GM12878 (cell line): ENCODE results near the gene STK11. TPM values are rescaled to one million over a fixed set of nuclear protein-coding genes. Genes with fewer than 3 reads are reported as not detected.

Source experiments
- ATAC-seq: fragments of 200-7000 bp; cut with Tn5 transposase; 3 replicates; pipeline ENCODE4 v1.9.1; 2020; ENCODE audit warnings: mild to moderate bottlenecking, moderate library complexity
- BruUV-seq: library from RNA; stranded (reverse); fragments of 400-500 nt; replicated peaks from 2 replicates; lab custom pipeline; 2021; lab: Mats Ljungman, UMichigan
- CTCF ChIA-PET: fragments of 300-600 bp; sonication (Branson Sonifier 250); formaldehyde crosslinking; extraction: SDS; loops from one replicate; lab custom pipeline; 2021; ENCODE audit warnings: inconsistent platforms; lab: Yijun Ruan, JAX
- POLR2A ChIA-PET: fragments of 350-600 bp; formaldehyde crosslinking; extraction: SDS; loops from one replicate; lab custom pipeline; 2021; ENCODE audit warnings: inconsistent platforms; lab: Charles Lee
- RAD21 ChIA-PET: fragments of 300-600 bp; sonication (Branson Sonifier 250); formaldehyde crosslinking; loops from one replicate; lab custom pipeline; 2023; ENCODE audit warnings: antibody characterized with exemption; ENCODE audit not compliant: unreplicated experiment; lab: Charles Lee
- SMC1A ChIA-PET: fragments of 300-600 bp; sonication (Branson Sonifier 250); formaldehyde crosslinking; loops from one replicate; lab custom pipeline; 2023; ENCODE audit not compliant: unreplicated experiment, uncharacterized antibody; lab: Charles Lee
- DNase-seq: peaks from one replicate; pipeline ENCODE4 v3.0.0-alpha.2; 2011; ENCODE audit warnings: low read depth, low spot score
- FAIRE-seq: peaks from 3 replicates; lab custom pipeline; 2011; peaks lifted over from hg19 to GRCh38; lab: Jason Lieb, UNC
- H2AFZ ChIP-seq: 2 replicates; pipeline ENCODE4 v1.6.0; 2011; ENCODE audit warnings: low read depth, low read length, control low read depth; ENCODE audit not compliant: control insufficient read depth
- H3K27ac ChIP-seq: 2 replicates; pipeline ENCODE4 v1.5.1; 2011; ENCODE audit warnings: control low read depth; ENCODE audit not compliant: control insufficient read depth, insufficient read depth
- H3K27me3 ChIP-seq, 2 experiments: replicated peaks in 1 of 2; 2 replicates each; pipeline versions ENCODE4 v1.6.0 to v1.6.1; 2011; ENCODE audit warnings: low read length in 1 of 2; ENCODE audit not compliant: control insufficient read depth in 2 of 2, insufficient read depth in 2 of 2
- H3K36me3 ChIP-seq, 2 experiments: 2 replicates each; pipeline ENCODE4 v1.5.1; 2011; ENCODE audit warnings: low read length in 1 of 2; ENCODE audit not compliant: control insufficient read depth in 2 of 2, insufficient read depth in 2 of 2
- H3K4me1 ChIP-seq: 2 replicates; pipeline ENCODE4 v1.6.1; 2011; ENCODE audit warnings: mild to moderate bottlenecking, low read length, moderate library complexity, mixed read lengths; ENCODE audit not compliant: control insufficient read depth, insufficient read depth
- H3K4me2 ChIP-seq: 2 replicates; pipeline ENCODE4 v1.6.0; 2011; ENCODE audit warnings: control low read depth; ENCODE audit not compliant: control insufficient read depth, insufficient read depth
- H3K4me3 ChIP-seq: fragments of 200-600 bp; sonication (generic); 2 replicates; pipeline ENCODE4 v1.5.1; 2016
- H3K79me2 ChIP-seq: 2 replicates; pipeline ENCODE4 v1.6.0; 2011; ENCODE audit warnings: low read length; ENCODE audit not compliant: control insufficient read depth, insufficient read depth
- H3K9ac ChIP-seq: 2 replicates; pipeline ENCODE4 v1.8.0; 2011; ENCODE audit warnings: low read length, control low read depth, mixed read lengths; ENCODE audit not compliant: control insufficient read depth, insufficient read depth
- H3K9me3 ChIP-seq: replicated peaks from 3 replicates; pipeline ENCODE4 v1.5.1; 2011; ENCODE audit warnings: mild to moderate bottlenecking, low read length; ENCODE audit not compliant: control insufficient read depth, insufficient read depth
- H4K20me1 ChIP-seq: 2 replicates; pipeline ENCODE4 v1.6.0; 2011; ENCODE audit not compliant: control insufficient read depth, insufficient read depth
- BACH1 ChIP-seq: fragments of 450-650 bp; IDR thresholded peaks from 2 replicates; pipeline ENCODE4 v1.6.1; 2017; ENCODE audit warnings: mild to moderate bottlenecking, borderline replicate concordance
- GATAD2B ChIP-seq: fragments of 450-650 bp; conservative IDR thresholded peaks from 2 replicates; pipeline ENCODE4 v1.6.1; 2017; ENCODE audit warnings: low read depth, mild to moderate bottlenecking, moderate library complexity
- IKZF1 ChIP-seq: fragments of 450-650 bp; conservative IDR thresholded peaks from 2 replicates; pipeline ENCODE4 v1.6.1; 2017; ENCODE audit warnings: antibody characterized with exemption, mild to moderate bottlenecking
- IRF5 ChIP-seq: fragments of 450-650 bp; IDR thresholded peaks from 2 replicates; pipeline ENCODE4 v1.6.1; 2017; ENCODE audit warnings: borderline replicate concordance
- LARP7 ChIP-seq: fragments of 450-650 bp; IDR thresholded peaks from 2 replicates; pipeline ENCODE4 v1.6.1; 2017; ENCODE audit warnings: mild to moderate bottlenecking
- MEF2A ChIP-seq: IDR thresholded peaks from 2 replicates; pipeline ENCODE4 v1.6.1; 2011; ENCODE audit warnings: low read depth, mild to moderate bottlenecking, low read length, moderate library complexity; ENCODE audit not compliant: insufficient read depth
- NR2F1 ChIP-seq: fragments of 450-650 bp; conservative IDR thresholded peaks from 2 replicates; pipeline ENCODE4 v1.6.1; 2017; ENCODE audit warnings: mild to moderate bottlenecking
- POLR2A ChIP-seq: IDR thresholded peaks from 2 replicates; pipeline ENCODE4 v1.6.1; 2011; ENCODE audit warnings: low read depth, mild to moderate bottlenecking, low read length
- POLR2AphosphoS2 ChIP-seq: IDR thresholded peaks from 2 replicates; pipeline ENCODE4 v1.6.1; 2011; ENCODE audit warnings: low read depth, mild to moderate bottlenecking, low read length, improper control_type of control experiment, moderate library complexity
- POLR2AphosphoS5 ChIP-seq: IDR thresholded peaks from 2 replicates; pipeline ENCODE4 v1.6.1; 2011; ENCODE audit warnings: mild to moderate bottlenecking, low read length, inconsistent platforms
- RCOR1 ChIP-seq: conservative IDR thresholded peaks from 2 replicates; pipeline ENCODE4 v1.6.1; 2012; ENCODE audit warnings: low read depth, low read length, improper control_type of control experiment
- SMAD1 ChIP-seq: fragments of 450-650 bp; IDR thresholded peaks from 2 replicates; pipeline ENCODE4 v1.6.1; 2018; ENCODE audit warnings: mild to moderate bottlenecking, low read depth; ENCODE audit not compliant: partially characterized antibody
- STAT1 ChIP-seq: fragments of 450-650 bp; conservative IDR thresholded peaks from 2 replicates; pipeline ENCODE4 v1.6.1; 2014; ENCODE audit warnings: antibody characterized with exemption, mild to moderate bottlenecking
- STAT3 ChIP-seq: IDR thresholded peaks from 2 replicates; pipeline ENCODE4 v1.6.1; 2011; ENCODE audit warnings: low read depth, low read length, improper control_type of control experiment
- SUPT20H ChIP-seq: IDR thresholded peaks from 2 replicates; pipeline ENCODE4 v1.6.1; 2011; ENCODE audit warnings: low read depth, mild to moderate bottlenecking, low read length, moderate library complexity, borderline replicate concordance; ENCODE audit not compliant: control insufficient read depth
- TAF1 ChIP-seq: IDR thresholded peaks from 2 replicates; pipeline ENCODE4 v1.6.1; 2011; ENCODE audit warnings: mild to moderate bottlenecking, low read depth, low read length, borderline replicate concordance
- TARDBP ChIP-seq: IDR thresholded peaks from 2 replicates; pipeline ENCODE4 v1.6.1; 2016; ENCODE audit warnings: borderline replicate concordance
- YBX1 ChIP-seq: fragments of 450-650 bp; IDR thresholded peaks from 2 replicates; pipeline ENCODE4 v1.6.1; 2016; ENCODE audit warnings: antibody characterized with exemption
- ZBTB11 ChIP-seq: fragments of 450-650 bp; formaldehyde crosslinking; IDR thresholded peaks from 2 replicates; pipeline ENCODE4 v1.5.0; 2022; ENCODE audit warnings: mild to moderate bottlenecking, missing genetic modification characterization
- WGBS: methylation state at CpG from one replicate; pipeline ENCODE4 v1.1.6; 2016; ENCODE audit warnings: low lambda C conversion rate; ENCODE audit not compliant: insufficient replicate concordance, insufficient coverage; ENCODE audit errors: missing lambda C conversion rate; 5-methylcytosine and 5-hydroxymethylcytosine counted together
- in situ Hi-C: fragments of 300-500 bp; cut with MboI; formaldehyde crosslinking; loops from 9 replicates; pipeline ENCODE4 v1.14.3; 2018; ENCODE audit warnings: mixed read lengths
- intact Hi-C: fragments of 100-400 bp; cut with micrococcal nuclease; formaldehyde crosslinking; loops from one replicate; pipeline ENCODE4 v1.14.2; 2022; ENCODE audit not compliant: unreplicated experiment
- polyA plus RNA-seq, 11 experiments: library from polyadenylated mRNA; depleted of rRNA in 4 of 11; unstranded in 6 of 11; stranded (reverse) in 5 of 11; fragments of >200 nt; fragmentation: Nextera tagmentation in 4 of 11; fragmentation: Illumina TruSeq in 1 of 11; extraction: Ambion mirVana in 4 of 11; extraction: Trizol in 1 of 11; gene quantifications; 1 replicate in 1 of 11; 2 replicates in 10 of 11; pipeline versions ENCODE4 v1.2.1 to v1.2.3, GENCODE V29; 2011 to 2016; ENCODE audit warnings: inconsistent platforms in 2 of 11, missing spikeins in 2 of 11, low read depth in 1 of 11
- total RNA-seq, 4 experiments: library from RNA; depleted of rRNA in 3 of 4; stranded (reverse); fragments of >200 nt in 3 of 4; fragmentation: Illumina TruSeq in 1 of 4; extraction: Trizol in 1 of 4; gene quantifications; 2 replicates each; pipeline versions ENCODE4 v1.2.1 to v1.2.3, GENCODE V29; 2013 to 2021

Gene STK11
- total and polyA plus RNA-seq, 10 of the 15 experiments (the other 5 are each of a cell fraction or from before 2014, with no cell fraction given) = 0.33 to 71.0 (median 23.8) TPM

GRCh38 chr19:1273263-1274041 lies 67.9 kb downstream of the STK11 start:
- intact Hi-C loops (no loop called here), in situ Hi-C loops (no loop called here)
- ATAC-seq (no peak), DNase-seq (no peak)
- ChIA-PET CTCF (interaction anchor here (0.6 to 4.0 kb wide), 3 partner anchors 29 to 135 kb away, joined by 3 to 32 read pairs (median 6); no protein-coding TSS in a partner anchor), SMC1A (interaction anchor here (0.9 kb wide), 1 partner anchor 29 kb away, joined by 4 read pairs; no protein-coding TSS in a partner anchor), RAD21 (interaction anchor here (3.9 kb wide), 1 partner anchor 29 kb away, joined by 29 read pairs; no protein-coding TSS in a partner anchor)
- H3K4me1 ChIP-seq = peaks cover 30% of the 10 kb centered on the region
- no peaks in the 10 kb centered on the region for H3K9me3 ChIP-seq
- no peak overlapping the region for H3K4me3 ChIP-seq
- H3K4me2 ChIP-seq = peak overlapping the region; percentile 85; the same call in 1 of the 2 replicates
- H3K36me3 ChIP-seq = peaks cover 34 to 40% of the 10 kb centered on the region in 2 experiments
- 95% methylated on average over 23 of the region's 25 CpGs for WGBS
- H3K79me2 ChIP-seq = peaks cover 70% of the 10 kb centered on the region
- H2AFZ ChIP-seq = no peak overlapping the region
- no peak for TF ChIP-seq MEF2A
- peak; percentile 29; the same call in 1 of the 2 replicates for TF ChIP-seq POLR2AphosphoS2
- TF ChIP-seq STAT3 = no peak
- TF ChIP-seq IRF5 = no peak
- TF ChIP-seq RCOR1 = no peak
- no peak for TF ChIP-seq TAF1
- no peak for TF ChIP-seq IKZF1
- TF ChIP-seq BACH1 = peak; percentile 65; the same call in 1 of the 2 replicates
- TF ChIP-seq POLR2A = peak; percentile 77
- TF ChIP-seq NR2F1 = no peak
- TF ChIP-seq STAT1 = no peak
- peak; percentile 75 for TF ChIP-seq POLR2AphosphoS5
- no peak for TF ChIP-seq TARDBP
- TF ChIP-seq SMAD1 = no peak
- TF ChIP-seq SUPT20H = no peak
- TF ChIP-seq YBX1 = no peak
- TF ChIP-seq GATAD2B = no peak
- no peak for TF ChIP-seq ZBTB11 (CRISPR knock-in tag)
- TF ChIP-seq LARP7 = no peak
- TF ChIP-seq, all 136 proteins: peak for 4
- BruUV-seq = no TSS peak
- Histone ChIP-seq H4K20me1 (no peaks in the 10 kb centered on the region; the same call in 1 of the 2 replicates), H3K27ac (no peak overlapping the region), H3K27me3 (no peaks in the 10 kb centered on the region), H3K9ac (no peak overlapping the region; the same call in 1 of the 2 replicates)
- no peak for FAIRE-seq
- POLR2A ChIA-PET = interaction anchor here (0.6 to 1.7 kb wide), 4 partner anchors 10 to 30 kb away, joined by 3 to 8 read pairs (median 4); no protein-coding TSS in a partner anchor
